Measurements from ENCODE around the gene RSPRY1. TPM values are rescaled to one million over a fixed set of nuclear protein-coding genes. Genes with fewer than 3 reads are reported as not detected.

The RSPRY1 gene
- total RNA-seq, 1 donor from 2014 or later, result 76.8 TPM

- peaks cover 13% of the 10 kb centered on the region for H3K4me1 ChIP-seq (ENCODE audit: insufficient read depth, low read length)
- Mint-ChIP-seq H3K27ac (ENCODE audit: unreplicated experiment) (peak overlapping the region; percentile 22), H3K36me3 (ENCODE audit: low read depth, unreplicated experiment) (no peaks in the 10 kb centered on the region), H3K4me1 (ENCODE audit: low read depth, unreplicated experiment) (peaks cover 17% of the 10 kb centered on the region), H3K4me3 (ENCODE audit: unreplicated experiment) (peak overlapping the region; percentile 100), H3K9me3 (ENCODE audit: unreplicated experiment) (no peaks in the 10 kb centered on the region), H3K27me3 (ENCODE audit: low read depth, unreplicated experiment) (no peaks in the 10 kb centered on the region)
- peak overlapping the region; percentile 90 for H2AFZ ChIP-seq (ENCODE audit: low read depth, low read length)
- no peaks in the 10 kb centered on the region for H3K27me3 ChIP-seq (ENCODE audit: insufficient read depth, low read length)
- H3K79me2 ChIP-seq (ENCODE audit: insufficient read depth, low read length), result peaks cover 92% of the 10 kb centered on the region
- H3K9me3 ChIP-seq (ENCODE audit: insufficient read depth, low read depth, low read length), result no peaks in the 10 kb centered on the region
- H3K4me2 ChIP-seq (ENCODE audit: low read length), result peak overlapping the region; percentile 95
- H3K4me3 ChIP-seq (ENCODE audit: insufficient read depth, low read depth, low read length), result peak overlapping the region; percentile 89
- H3K36me3 ChIP-seq (ENCODE audit: insufficient read depth, low read length), result no peaks in the 10 kb centered on the region
- H3K9ac ChIP-seq (ENCODE audit: low read length), result peak overlapping the region; percentile 97
- FAIRE-seq (no peak), DNase-seq (ENCODE audit: low read depth) (no peak)
- no peak for TF ChIP-seq EZH2 (IDR thresholded peaks at IDR 0.05; ENCODE audit: insufficient read depth, low read length)
- no peak for TF ChIP-seq CTCF (IDR thresholded peaks at IDR 0.05; ENCODE audit: insufficient read depth, low read depth, low read length)
- H3K27ac ChIP-seq (ENCODE audit: low read depth, low read length), result peak overlapping the region; percentile 94
- peaks cover 29% of the 10 kb centered on the region for H4K20me1 ChIP-seq (ENCODE audit: insufficient read depth, low read length)
These were observed 1.2 kb upstream of the RSPRY1 start for GRCh38 chr16:57184887-57185445.

GRCh38 chr16:57185446-57185944 is 634 bp upstream of the RSPRY1 start:
- Mint-ChIP-seq H3K27ac (ENCODE audit: unreplicated experiment) (peak overlapping the region; percentile 99), H3K27me3 (ENCODE audit: low read depth, unreplicated experiment) (no peaks in the 10 kb centered on the region), H3K36me3 (ENCODE audit: low read depth, unreplicated experiment) (no peaks in the 10 kb centered on the region), H3K4me1 (ENCODE audit: low read depth, unreplicated experiment) (peaks cover 22% of the 10 kb centered on the region), H3K4me3 (ENCODE audit: unreplicated experiment) (peak overlapping the region; percentile 100), H3K9me3 (ENCODE audit: unreplicated experiment) (no peaks in the 10 kb centered on the region)
- TF ChIP-seq CTCF (IDR thresholded peaks at IDR 0.05; ENCODE audit: insufficient read depth, low read depth, low read length) (no peak), EZH2 (IDR thresholded peaks at IDR 0.05; ENCODE audit: insufficient read depth, low read length) (no peak)
- no peaks in the 10 kb centered on the region for H3K27me3 ChIP-seq (ENCODE audit: insufficient read depth, low read length)
- peaks cover 32% of the 10 kb centered on the region for H4K20me1 ChIP-seq (ENCODE audit: insufficient read depth, low read length)
- FAIRE-seq (no peak), DNase-seq (ENCODE audit: low read depth) (peak; percentile 47)
- peak overlapping the region; percentile 89 for H3K4me3 ChIP-seq (ENCODE audit: insufficient read depth, low read depth, low read length)
- H3K9me3 ChIP-seq (ENCODE audit: insufficient read depth, low read depth, low read length), result no peaks in the 10 kb centered on the region
- peak overlapping the region; percentile 90 for H2AFZ ChIP-seq (ENCODE audit: low read depth, low read length)
- no peaks in the 10 kb centered on the region for H3K36me3 ChIP-seq (ENCODE audit: insufficient read depth, low read length)
- peak overlapping the region; percentile 94 for H3K27ac ChIP-seq (ENCODE audit: low read depth, low read length)
- H3K4me2 ChIP-seq (ENCODE audit: low read length), result peak overlapping the region; percentile 95
- peak overlapping the region; percentile 97 for H3K9ac ChIP-seq (ENCODE audit: low read length)
- H3K4me1 ChIP-seq (ENCODE audit: insufficient read depth, low read length), result peaks cover 15% of the 10 kb centered on the region
- peaks cover 94% of the 10 kb centered on the region for H3K79me2 ChIP-seq (ENCODE audit: insufficient read depth, low read length)
